ENCODE measurements around the gene VTN. TPM values are rescaled to one million over a fixed set of nuclear protein-coding genes. Genes with fewer than 3 reads are reported as not detected.

VTN gene
- total RNA-seq, 1 donor from 2014 or later: 128 TPM

GRCh38 chr17:28350271-28350670, 19.8 kb downstream of the VTN start:
- no peaks in the 10 kb centered on the region for H3K27me3 Mint-ChIP-seq
- H3K4me1 Mint-ChIP-seq (ENCODE audit: low read depth): no peaks in the 10 kb centered on the region
- H3K36me3 Mint-ChIP-seq (ENCODE audit: insufficient read depth): peaks cover 20% of the 10 kb centered on the region
- H3K4me3 Mint-ChIP-seq (ENCODE audit: low read depth): no peak overlapping the region
- no peaks in the 10 kb centered on the region for H3K9me3 Mint-ChIP-seq (ENCODE audit: low read depth)
- no peak for DNase-seq (ENCODE audit: low spot score, unreplicated experiment)
- no peak overlapping the region for H3K27ac Mint-ChIP-seq
- TF ChIP-seq, protein P1, sequence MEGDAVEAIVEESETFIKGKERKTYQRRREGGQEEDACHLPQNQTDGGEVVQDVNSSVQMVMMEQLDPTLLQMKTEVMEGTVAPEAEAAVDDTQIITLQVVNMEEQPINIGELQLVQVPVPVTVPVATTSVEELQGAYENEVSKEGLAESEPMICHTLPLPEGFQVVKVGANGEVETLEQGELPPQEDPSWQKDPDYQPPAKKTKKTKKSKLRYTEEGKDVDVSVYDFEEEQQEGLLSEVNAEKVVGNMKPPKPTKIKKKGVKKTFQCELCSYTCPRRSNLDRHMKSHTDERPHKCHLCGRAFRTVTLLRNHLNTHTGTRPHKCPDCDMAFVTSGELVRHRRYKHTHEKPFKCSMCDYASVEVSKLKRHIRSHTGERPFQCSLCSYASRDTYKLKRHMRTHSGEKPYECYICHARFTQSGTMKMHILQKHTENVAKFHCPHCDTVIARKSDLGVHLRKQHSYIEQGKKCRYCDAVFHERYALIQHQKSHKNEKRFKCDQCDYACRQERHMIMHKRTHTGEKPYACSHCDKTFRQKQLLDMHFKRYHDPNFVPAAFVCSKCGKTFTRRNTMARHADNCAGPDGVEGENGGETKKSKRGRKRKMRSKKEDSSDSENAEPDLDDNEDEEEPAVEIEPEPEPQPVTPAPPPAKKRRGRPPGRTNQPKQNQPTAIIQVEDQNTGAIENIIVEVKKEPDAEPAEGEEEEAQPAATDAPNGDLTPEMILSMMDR (IDR thresholded peaks at IDR 0.05; ENCODE audit: unreplicated experiment): no peak

DNA sequence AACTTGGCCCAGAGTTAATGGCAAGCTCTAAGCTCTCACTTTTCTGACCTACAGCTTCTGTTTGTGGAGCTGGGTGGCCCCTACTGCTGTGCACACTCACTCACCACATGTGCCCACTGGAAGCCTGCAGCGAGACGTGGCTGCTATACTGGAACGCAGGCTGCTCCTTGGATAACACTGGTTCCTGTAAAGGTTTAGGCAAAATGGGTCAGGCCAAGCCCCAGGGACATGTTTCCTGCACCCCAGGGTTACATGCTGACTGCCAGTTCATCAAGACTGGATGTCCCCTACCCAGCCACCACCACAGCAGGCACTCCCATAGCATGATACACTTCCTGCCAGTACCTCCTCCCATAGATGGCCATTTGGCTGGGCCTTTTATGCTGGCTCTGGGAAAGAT, 21.1 kb downstream of the VTN start:
- H3K36me3 Mint-ChIP-seq (ENCODE audit: insufficient read depth): peaks cover 15% of the 10 kb centered on the region
- DNase-seq (ENCODE audit: low spot score, unreplicated experiment): no peak
- H3K9me3 Mint-ChIP-seq (ENCODE audit: low read depth): no peaks in the 10 kb centered on the region

DNA sequence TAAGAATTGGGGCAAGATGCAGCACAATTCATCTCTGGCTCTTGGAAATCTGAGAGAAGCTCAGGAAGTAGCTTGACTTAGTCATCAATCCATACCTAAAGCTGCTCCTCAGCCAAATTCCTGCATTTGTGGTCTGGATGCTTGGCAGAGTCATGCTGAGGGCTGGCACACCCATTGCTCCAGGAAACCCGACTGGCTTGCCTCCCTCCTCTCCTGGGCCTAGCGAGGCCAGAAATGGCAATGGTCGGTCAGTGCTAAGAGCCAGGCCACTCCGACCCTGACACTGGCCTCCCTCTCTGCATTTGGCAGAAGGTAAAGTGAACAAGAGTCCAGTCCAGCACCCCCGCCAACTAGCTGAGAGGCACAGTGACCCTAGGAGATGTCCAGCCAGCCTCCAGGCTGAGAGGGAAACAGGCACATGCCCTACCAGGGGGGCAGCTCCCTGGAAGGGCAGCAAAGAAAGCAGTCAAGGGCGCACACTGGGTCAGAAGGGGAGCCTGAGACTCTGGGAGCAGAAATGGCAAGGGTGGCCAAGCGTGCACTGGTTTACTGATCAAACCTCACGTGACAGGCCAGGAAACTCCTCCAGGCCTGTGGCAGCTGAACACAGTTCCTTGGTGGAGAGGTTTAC, 22.7 kb downstream of the VTN start:
- H3K27me3 Mint-ChIP-seq: no peaks in the 10 kb centered on the region
- peaks cover 13% of the 10 kb centered on the region for H3K36me3 Mint-ChIP-seq (ENCODE audit: insufficient read depth)
- H3K27ac Mint-ChIP-seq: peak overlapping the region; percentile 29
- no peak overlapping the region for H3K4me3 Mint-ChIP-seq (ENCODE audit: low read depth)
- H3K4me1 Mint-ChIP-seq (ENCODE audit: low read depth): no peaks in the 10 kb centered on the region
- TF ChIP-seq, protein P1 (IDR thresholded peaks at IDR 0.05; ENCODE audit: unreplicated experiment): no peak
- H3K9me3 Mint-ChIP-seq (ENCODE audit: low read depth): no peaks in the 10 kb centered on the region
- no peak for DNase-seq (ENCODE audit: low spot score, unreplicated experiment)

More for the DNA sequence above, 21.1 kb downstream of the VTN start:
- H3K27me3 Mint-ChIP-seq: no peaks in the 10 kb centered on the region
- no peak overlapping the region for H3K4me3 Mint-ChIP-seq (ENCODE audit: low read depth)
- H3K27ac Mint-ChIP-seq: no peak overlapping the region
- TF ChIP-seq, protein P1 (IDR thresholded peaks at IDR 0.05; ENCODE audit: unreplicated experiment): no peak
- no peaks in the 10 kb centered on the region for H3K4me1 Mint-ChIP-seq (ENCODE audit: low read depth)

GRCh38 chr17:28346746-28347246, 23.3 kb downstream of the VTN start:
- H3K27me3 Mint-ChIP-seq: no peaks in the 10 kb centered on the region
- H3K9me3 Mint-ChIP-seq (ENCODE audit: low read depth): no peaks in the 10 kb centered on the region
- H3K27ac Mint-ChIP-seq: peak overlapping the region; percentile 29
- H3K36me3 Mint-ChIP-seq (ENCODE audit: insufficient read depth): peaks cover 12% of the 10 kb centered on the region
- TF ChIP-seq, protein P1 (IDR thresholded peaks at IDR 0.05; ENCODE audit: unreplicated experiment): peak; percentile 37
- no peak for DNase-seq (ENCODE audit: low spot score, unreplicated experiment)
- no peaks in the 10 kb centered on the region for H3K4me1 Mint-ChIP-seq (ENCODE audit: low read depth)
- no peak overlapping the region for H3K4me3 Mint-ChIP-seq (ENCODE audit: low read depth)

DNA sequence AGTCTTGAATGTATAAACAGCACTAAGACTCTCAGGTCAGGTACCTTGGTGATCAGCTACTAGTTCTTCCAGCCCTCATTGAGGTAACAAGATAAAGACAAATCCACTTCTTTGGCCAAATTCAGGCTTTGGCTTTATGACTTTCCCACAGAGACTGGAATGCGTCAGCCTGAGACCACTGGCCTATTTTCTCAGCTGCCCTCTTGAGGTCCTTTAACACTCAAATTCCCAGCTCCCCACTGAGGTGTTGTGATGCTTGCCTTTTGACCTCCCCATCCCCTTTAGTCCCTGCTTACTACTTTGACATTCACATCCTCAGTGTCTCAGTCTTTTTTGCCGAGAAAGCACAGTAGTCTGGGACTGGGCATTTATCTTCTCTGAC, 23.9 kb downstream of the VTN start:
- Mint-ChIP-seq H3K4me3 (ENCODE audit: low read depth) (no peak overlapping the region), H3K27ac (no peak overlapping the region), H3K36me3 (ENCODE audit: insufficient read depth) (peaks cover 13% of the 10 kb centered on the region), H3K27me3 (no peaks in the 10 kb centered on the region), H3K9me3 (ENCODE audit: low read depth) (no peaks in the 10 kb centered on the region), H3K4me1 (ENCODE audit: low read depth) (no peaks in the 10 kb centered on the region)
- DNase-seq (ENCODE audit: low spot score, unreplicated experiment): no peak
- TF ChIP-seq, protein P1 (IDR thresholded peaks at IDR 0.05; ENCODE audit: unreplicated experiment): no peak
